NCI-H146 treated with DMSO at 0.1 percent for 48 hours (cell line): Measurements from ENCODE around the gene C17orf78.
"Not testable (repeated sequence)": the region's sequence is repeated elsewhere in the genome, so short reads cannot be mapped to it uniquely, and the experiment has no call there.

ENCODE experiments used
- DNase-seq: peaks from one replicate; lab custom pipeline; 2025; ENCODE audit not compliant: unreplicated experiment; lab: John Stamatoyannopoulos, UW

C17orf78 gene

GRCh38 chr17:37375706-37376105 is at the start of gene C17orf78:
TSS of gene C17orf78 (plus strand) at chr17:37375985. CDS start at chr17:37376093, 108 bp downstream.
- no peak for DNase-seq

DNA sequence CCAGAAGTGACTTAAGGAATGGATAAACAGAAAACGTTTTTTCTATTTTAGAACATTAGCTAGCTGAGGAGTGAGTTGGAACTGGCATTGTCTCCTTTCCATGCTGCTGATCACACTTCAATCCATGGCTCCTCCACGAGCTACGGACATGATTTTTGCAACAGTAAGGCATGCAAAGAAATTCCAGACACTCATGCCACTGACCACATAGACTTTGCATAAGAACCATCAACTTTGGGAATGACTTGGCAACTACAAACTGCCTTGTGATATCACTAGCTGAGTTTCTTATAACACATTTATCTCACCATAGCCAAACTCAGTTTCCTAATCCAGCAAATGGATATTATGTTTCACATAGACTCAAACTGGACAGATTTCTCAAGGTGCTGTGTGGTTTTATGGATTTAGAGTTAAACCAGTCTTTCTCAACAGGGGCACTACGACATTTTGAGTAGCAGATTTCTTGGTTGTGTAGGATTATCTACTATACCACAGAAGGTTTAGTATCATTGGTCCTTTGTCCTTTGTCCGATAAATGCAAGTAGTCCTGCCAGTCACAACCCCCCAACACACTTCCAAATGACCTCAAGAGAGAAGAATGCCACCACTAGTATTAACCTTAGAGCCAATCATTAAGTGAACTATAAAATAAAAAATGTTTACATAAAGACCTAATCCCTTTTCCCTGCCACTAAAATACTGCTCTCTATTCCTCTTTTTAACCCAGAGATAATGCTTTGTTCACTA is 48.3 kb upstream of the C17orf78 start:
- DNase-seq, result no peak

- no peak for DNase-seq
These were observed 36.9 kb upstream of the C17orf78 start for GRCh38 chr17:37338847-37339246.

- DNase-seq, result no peak
These were observed 36.5 kb upstream of the C17orf78 start for GRCh38 chr17:37339321-37339720.

DNA sequence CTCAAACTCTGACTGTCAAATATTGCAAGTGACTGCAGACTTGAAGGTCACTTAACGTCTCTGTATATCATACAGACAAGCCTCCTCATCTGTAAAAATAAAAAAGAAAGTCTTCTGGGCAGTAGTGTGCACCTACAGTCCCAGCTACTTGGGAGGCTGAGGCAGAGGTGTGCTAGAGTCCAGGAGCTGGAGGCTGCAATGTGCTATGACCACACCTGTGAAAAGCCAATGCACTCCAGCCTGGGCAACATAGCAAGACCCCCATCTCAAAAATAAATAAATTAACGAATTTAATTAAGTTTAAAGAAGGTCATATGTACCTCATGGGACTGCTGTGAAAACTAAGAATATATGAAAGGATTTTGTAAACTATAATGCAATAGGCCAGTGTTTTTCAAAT is 35.0 kb upstream of the C17orf78 start:
- no peak for DNase-seq

DNA sequence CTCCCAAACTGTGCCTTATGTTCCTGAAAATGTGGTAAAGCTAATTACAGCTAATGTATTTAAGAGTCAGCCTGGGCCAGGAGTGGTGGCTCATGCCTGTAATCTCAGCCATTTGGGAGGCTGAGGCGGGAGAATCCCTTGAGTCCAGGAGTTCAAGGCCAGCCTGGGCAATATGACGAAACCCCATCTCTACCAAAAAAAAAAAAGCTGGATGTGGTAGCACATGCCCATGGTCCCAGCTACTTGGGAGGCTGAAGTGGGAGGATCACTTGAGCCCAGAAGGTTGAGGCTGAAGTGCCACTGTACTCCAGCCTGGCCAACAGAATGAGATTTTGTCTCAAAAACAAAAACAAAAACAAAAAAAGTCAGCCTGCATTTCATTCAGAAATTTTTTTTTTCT is 33.2 kb upstream of the C17orf78 start:
- DNase-seq, result no peak

DNA sequence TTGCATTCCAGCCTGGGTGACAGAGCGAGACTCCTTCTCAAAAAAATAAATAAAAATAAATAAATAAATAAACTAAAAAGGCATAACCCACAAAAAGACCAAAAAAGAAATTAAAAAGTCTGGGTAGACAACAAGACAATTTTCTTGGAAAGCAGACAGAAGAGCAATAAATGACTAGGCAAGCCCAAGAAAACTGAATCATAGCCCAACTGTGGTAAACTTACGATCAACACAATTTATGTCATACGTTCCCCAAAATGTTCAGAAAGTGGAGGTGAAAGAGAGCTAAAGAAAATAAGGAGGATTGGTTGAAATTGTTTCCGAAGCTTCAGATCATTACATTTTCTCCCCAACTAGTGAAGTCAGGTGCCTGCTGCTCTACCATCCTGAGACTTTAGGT is 31.3 kb upstream of the C17orf78 start:
- DNase-seq, result no peak

GRCh38 chr17:37346863-37347402 is 28.9 kb upstream of the C17orf78 start:
- DNase-seq, result not testable (repeated sequence)

DNA sequence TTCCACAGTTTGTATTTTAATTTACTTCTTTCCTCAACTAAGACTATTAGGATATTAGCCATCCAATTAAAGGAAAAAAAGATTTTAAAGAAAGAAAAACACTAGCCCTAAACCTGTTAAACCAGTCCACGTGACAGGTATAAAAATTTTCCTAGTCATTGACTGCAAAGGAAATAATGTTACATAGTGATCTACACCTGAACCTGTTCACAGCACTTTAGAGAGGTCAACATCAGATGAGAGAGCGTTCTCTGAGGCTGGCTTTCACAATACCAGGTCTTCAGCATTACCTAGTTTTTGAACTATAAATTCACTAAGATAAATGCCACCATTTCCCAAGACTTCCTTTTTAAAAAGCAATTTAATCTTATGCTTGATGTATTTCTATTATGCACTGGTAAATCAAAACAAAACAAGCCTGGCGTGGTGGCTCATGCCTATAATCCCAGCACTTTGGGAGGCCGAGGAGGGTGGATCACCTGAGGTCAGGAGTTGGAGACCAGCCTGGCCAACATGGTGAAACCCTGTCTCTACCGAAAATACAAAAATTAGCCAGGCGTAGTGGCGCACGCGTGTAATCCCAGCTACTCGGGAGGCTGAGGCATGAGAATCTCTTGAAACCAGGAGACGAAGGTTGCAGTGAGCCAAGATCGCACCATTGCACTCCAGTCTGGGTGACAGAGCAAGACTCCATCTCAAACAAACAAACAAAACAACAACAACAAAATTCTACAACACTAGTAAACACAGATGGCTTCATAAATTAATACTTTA is 18.8 kb upstream of the C17orf78 start:
- DNase-seq, result not testable (repeated sequence)

GRCh38 chr17:37358098-37358829 is 17.5 kb upstream of the C17orf78 start:
- DNase-seq, result peak; percentile 50

- DNase-seq, result peak; percentile 92
These were observed 16.7 kb upstream of the C17orf78 start for GRCh38 chr17:37358830-37359681.

- DNase-seq, result no peak
These were observed 16.1 kb upstream of the C17orf78 start for GRCh38 chr17:37359682-37360188.

DNA sequence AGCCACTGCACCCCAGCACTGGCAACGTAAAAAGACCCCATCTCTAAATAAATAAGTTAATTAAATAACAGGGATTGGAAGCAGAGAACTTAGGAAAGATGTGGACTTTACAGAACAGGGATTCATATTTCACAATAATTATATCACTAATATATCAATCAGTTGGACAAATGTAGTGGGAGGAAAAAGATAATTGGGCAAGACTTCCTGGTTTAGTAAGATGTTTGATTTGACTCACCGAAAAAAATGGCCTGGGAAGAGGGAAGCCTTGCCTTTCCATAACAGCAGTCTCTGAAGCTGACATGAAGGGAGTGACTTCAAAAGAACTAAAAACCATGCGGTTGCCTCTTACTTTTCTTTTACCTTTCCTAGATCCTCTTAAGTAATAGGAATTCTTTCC is 15.2 kb upstream of the C17orf78 start:
- DNase-seq, result no peak

- DNase-seq, result no peak
These were observed 14.2 kb upstream of the C17orf78 start for GRCh38 chr17:37361543-37361942.

DNA sequence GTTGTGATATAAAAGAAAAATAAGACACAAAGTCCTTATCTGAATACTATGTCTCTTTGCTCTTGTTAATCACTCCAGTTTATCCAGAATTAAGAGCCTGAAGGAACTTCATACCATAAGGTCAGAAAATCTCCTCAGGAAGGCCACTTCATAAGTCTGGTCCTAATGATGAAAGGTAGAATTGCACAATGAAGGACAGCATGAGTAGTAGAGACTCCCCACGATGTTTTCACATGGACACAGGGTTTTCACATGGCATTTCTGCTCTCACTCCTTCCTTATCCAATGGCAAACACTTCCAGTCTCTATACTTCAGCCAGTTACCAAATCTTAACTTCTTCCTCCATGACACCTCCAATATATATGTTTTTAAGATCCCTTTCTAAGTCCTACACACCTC is 10.2 kb upstream of the C17orf78 start:
- DNase-seq, result no peak

- DNase-seq, result no peak
These were observed 7.2 kb upstream of the C17orf78 start for GRCh38 chr17:37368577-37368976.

DNA sequence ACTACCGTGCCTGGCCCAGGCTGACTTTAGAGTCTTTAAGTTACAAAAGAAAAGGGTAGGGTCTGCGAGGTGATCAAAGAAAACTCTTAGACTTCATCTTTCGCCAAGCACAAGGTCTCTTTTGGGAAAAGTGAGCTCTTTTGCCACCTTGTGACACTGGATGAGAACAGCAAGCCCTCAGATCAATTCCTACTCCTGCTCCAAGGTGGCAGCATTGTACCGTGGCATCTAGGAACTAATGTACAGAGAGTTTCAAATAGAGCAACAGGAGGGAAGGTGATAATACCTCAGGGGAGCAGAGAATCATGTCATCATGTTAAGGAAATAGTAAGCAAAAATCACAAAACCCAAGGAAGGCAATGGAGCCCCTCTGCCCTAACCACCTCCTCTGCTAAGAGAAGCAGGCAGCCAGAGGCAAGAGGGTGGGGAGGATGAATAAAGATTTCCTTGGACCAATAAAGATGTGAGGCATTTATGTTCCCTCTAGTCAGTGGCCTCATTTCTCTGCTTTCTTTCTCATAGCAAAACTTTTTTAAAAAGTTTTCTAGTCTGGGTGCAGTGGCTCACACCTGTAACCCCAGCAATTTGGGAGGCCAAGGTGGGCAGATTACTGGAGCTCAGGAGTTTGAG is 2.1 kb upstream of the C17orf78 start:
- peak; percentile 83 for DNase-seq

- no peak for DNase-seq
These were observed 6.3 kb downstream of the C17orf78 start for GRCh38 chr17:37382056-37382455.

DNA sequence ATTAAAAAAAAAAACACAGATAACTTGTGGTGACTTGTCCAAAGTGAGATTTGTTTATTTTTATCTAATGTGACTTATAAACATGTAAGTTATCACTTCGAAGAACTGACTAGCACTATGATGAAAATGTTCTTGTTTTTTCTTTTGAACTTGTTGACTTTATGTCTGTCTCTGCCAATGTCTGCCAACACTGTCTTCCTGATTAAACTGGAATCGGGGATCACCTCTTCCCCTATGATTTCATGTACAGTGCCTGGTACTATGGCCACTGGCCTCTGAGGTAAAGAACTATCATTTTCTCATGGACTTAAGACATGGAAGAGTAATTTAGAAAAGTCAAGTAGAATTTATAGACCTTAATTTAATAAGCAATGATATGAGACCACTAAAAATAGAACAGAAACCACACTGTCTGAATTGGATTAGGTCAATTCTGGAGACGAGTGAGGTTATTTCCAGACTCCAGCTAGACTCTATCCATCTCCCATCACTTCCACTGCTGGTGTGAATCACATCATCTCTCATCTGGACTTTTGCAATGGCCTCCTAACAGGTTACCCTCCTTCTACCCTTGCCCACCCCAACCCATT is 8.9 kb downstream of the C17orf78 start:
- no peak for DNase-seq
